Neural cell (in vitro differentiated cells): ENCODE measurements around the gene HERC2. TPM values are rescaled to one million over a fixed set of nuclear protein-coding genes. Genes with fewer than 3 reads are reported as not detected.

Experiments used
- H2AFZ ChIP-seq: fragments of 200-600, 300-800 bp; sonication (generic), shearing (Covaris generic); 2 replicates; pipeline ENCODE4 v1.6.0; 2014; ENCODE audit warnings: low read depth, mild to moderate bottlenecking, antibody characterized with exemption, low read length, moderate library complexity
- H3F3A ChIP-seq: fragments of 200-600 bp; shearing (Covaris generic); 2 replicates; pipeline ENCODE4 v1.6.1; 2016; ENCODE audit warnings: mild to moderate bottlenecking, moderate library complexity, mixed read lengths, antibody characterized with exemption, low read length; ENCODE audit not compliant: insufficient read depth, poor library complexity, severe bottlenecking
- H3K27ac ChIP-seq: fragments of 200-600, 300-800 bp; sonication (generic), shearing (Covaris generic); 2 replicates; pipeline ENCODE4 v1.5.1; 2014; ENCODE audit warnings: mild to moderate bottlenecking, low read length, moderate library complexity
- H3K27me3 ChIP-seq: fragments of 300-800, 200-600 bp; sonication (generic), shearing (Covaris generic); 2 replicates; pipeline ENCODE4 v1.6.0; 2014; ENCODE audit warnings: mild to moderate bottlenecking, low read depth, low read length, moderate library complexity; ENCODE audit not compliant: insufficient read depth
- H3K36me3 ChIP-seq: fragments of 300-800, 200-600 bp; sonication (generic), shearing (Covaris generic); 2 replicates; pipeline ENCODE4 v1.5.1; 2014; ENCODE audit warnings: mild to moderate bottlenecking, antibody characterized with exemption, low read length, moderate library complexity; ENCODE audit not compliant: insufficient read depth
- H3K4me2 ChIP-seq: fragments of 300-800, 200-600 bp; sonication (generic), shearing (Covaris generic); 2 replicates; pipeline ENCODE4 v1.6.0; 2014; ENCODE audit warnings: mild to moderate bottlenecking, low read length
- H3K4me3 ChIP-seq: fragments of 300-800, 200-600 bp; sonication (generic), shearing (Covaris generic); 2 replicates; pipeline ENCODE4 v1.5.1; 2014; ENCODE audit warnings: mild to moderate bottlenecking, low read length, moderate library complexity
- H3K79me2 ChIP-seq: fragments of 200-600 bp; shearing (Covaris generic); replicated peaks from 2 replicates; pipeline ENCODE4 v1.6.0; 2014; ENCODE audit warnings: mild to moderate bottlenecking, low read length, moderate library complexity; ENCODE audit not compliant: insufficient read depth
- H3K9ac ChIP-seq: fragments of 300-800, 200-600 bp; sonication (generic), shearing (Covaris generic); 2 replicates; pipeline ENCODE4 v1.6.1; 2016; ENCODE audit warnings: mild to moderate bottlenecking, low read length, mixed read lengths
- H3K9me2 ChIP-seq: fragments of 200-600 bp; shearing (Covaris generic); 2 replicates; pipeline ENCODE4 v1.6.1; 2016; ENCODE audit warnings: mild to moderate bottlenecking, low read length, mixed read lengths; ENCODE audit not compliant: insufficient read depth
- H3K9me3 ChIP-seq: fragments of 200-600, 300-800 bp; sonication (generic), shearing (Covaris generic); 2 replicates; pipeline ENCODE4 v1.6.1; 2016; ENCODE audit warnings: mild to moderate bottlenecking, mixed run types, low read length, moderate library complexity, mixed read lengths
- H4K20me1 ChIP-seq: fragments of 200-600 bp; shearing (Covaris generic); 2 replicates; pipeline ENCODE4 v1.6.1; 2016; ENCODE audit warnings: mild to moderate bottlenecking, mixed run types; ENCODE audit not compliant: insufficient read depth
- EP300 ChIP-seq: fragments of 450-650 bp; conservative IDR thresholded peaks from 2 replicates; pipeline ENCODE4 v1.6.1; 2014; ENCODE audit warnings: antibody characterized with exemption, mild to moderate bottlenecking, moderate library complexity; ENCODE audit not compliant: poor library complexity, severe bottlenecking
- EZH2 ChIP-seq: fragments of 200-600, 300-800 bp; shearing (Covaris generic), sonication (generic); IDR thresholded peaks from 2 replicates; pipeline ENCODE4 v1.6.1; 2014; ENCODE audit warnings: antibody characterized with exemption, low read length, borderline replicate concordance, mild to moderate bottlenecking; ENCODE audit not compliant: insufficient read depth, poor library complexity, severe bottlenecking
- MXI1 ChIP-seq: fragments of 450-650 bp; conservative IDR thresholded peaks from 2 replicates; pipeline ENCODE4 v1.6.1; 2014; ENCODE audit warnings: antibody characterized with exemption, mild to moderate bottlenecking; ENCODE audit not compliant: poor library complexity, severe bottlenecking
- POLR2AphosphoS5 ChIP-seq: IDR thresholded peaks from 2 replicates; pipeline ENCODE4 v1.6.1; 2012
- RAD21 ChIP-seq: fragments of 450-650 bp; conservative IDR thresholded peaks from 2 replicates; pipeline ENCODE4 v1.6.1; 2014; ENCODE audit warnings: antibody characterized with exemption, mild to moderate bottlenecking, moderate library complexity
- REST ChIP-seq: IDR thresholded peaks from 2 replicates; pipeline ENCODE4 v1.6.1; 2012; ENCODE audit warnings: borderline replicate concordance
- SMC3 ChIP-seq: fragments of 450-650 bp; conservative IDR thresholded peaks from 2 replicates; pipeline ENCODE4 v1.6.1; 2014; ENCODE audit warnings: antibody characterized with exemption, mild to moderate bottlenecking, moderate library complexity; ENCODE audit not compliant: poor library complexity
- TAF1 ChIP-seq: IDR thresholded peaks from 2 replicates; pipeline ENCODE4 v1.6.1; 2012; ENCODE audit warnings: low read depth
- polyA plus RNA-seq: library from polyadenylated mRNA; depleted of rRNA; stranded (reverse); fragments of >200 nt; gene quantifications from 2 replicates; pipeline ENCODE4 v1.2.3, GENCODE V29; 2014
- TF ChIP-seq, protein P1 (sequence below): fragments of 450-650 bp; IDR thresholded peaks from 2 replicates; pipeline ENCODE4 v1.5.1; 2014; ENCODE audit warnings: antibody characterized with exemption, mild to moderate bottlenecking, moderate library complexity; ENCODE audit not compliant: poor library complexity, severe bottlenecking

HERC2 gene
- polyA plus RNA-seq, 1 donor from 2014 or later: 47.3 TPM

- H2AFZ ChIP-seq: no peak overlapping the region
- H3K27ac ChIP-seq: no peak overlapping the region
- no peaks in the 10 kb centered on the region for H3K79me2 ChIP-seq
- H3F3A ChIP-seq: no peaks in the 10 kb centered on the region
- peaks cover 67% of the 10 kb centered on the region for H3K27me3 ChIP-seq
- no peak overlapping the region for H3K4me2 ChIP-seq
- TF ChIP-seq EP300: no peak
- TF ChIP-seq SMC3: no peak
- TF ChIP-seq RAD21: no peak
- TF ChIP-seq EZH2: no peak
- TF ChIP-seq REST: no peak
- TF ChIP-seq, protein P1, sequence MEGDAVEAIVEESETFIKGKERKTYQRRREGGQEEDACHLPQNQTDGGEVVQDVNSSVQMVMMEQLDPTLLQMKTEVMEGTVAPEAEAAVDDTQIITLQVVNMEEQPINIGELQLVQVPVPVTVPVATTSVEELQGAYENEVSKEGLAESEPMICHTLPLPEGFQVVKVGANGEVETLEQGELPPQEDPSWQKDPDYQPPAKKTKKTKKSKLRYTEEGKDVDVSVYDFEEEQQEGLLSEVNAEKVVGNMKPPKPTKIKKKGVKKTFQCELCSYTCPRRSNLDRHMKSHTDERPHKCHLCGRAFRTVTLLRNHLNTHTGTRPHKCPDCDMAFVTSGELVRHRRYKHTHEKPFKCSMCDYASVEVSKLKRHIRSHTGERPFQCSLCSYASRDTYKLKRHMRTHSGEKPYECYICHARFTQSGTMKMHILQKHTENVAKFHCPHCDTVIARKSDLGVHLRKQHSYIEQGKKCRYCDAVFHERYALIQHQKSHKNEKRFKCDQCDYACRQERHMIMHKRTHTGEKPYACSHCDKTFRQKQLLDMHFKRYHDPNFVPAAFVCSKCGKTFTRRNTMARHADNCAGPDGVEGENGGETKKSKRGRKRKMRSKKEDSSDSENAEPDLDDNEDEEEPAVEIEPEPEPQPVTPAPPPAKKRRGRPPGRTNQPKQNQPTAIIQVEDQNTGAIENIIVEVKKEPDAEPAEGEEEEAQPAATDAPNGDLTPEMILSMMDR: no peak
- TF ChIP-seq MXI1: no peak
- no peak for TF ChIP-seq TAF1
- TF ChIP-seq POLR2AphosphoS5: no peak
- no peaks in the 10 kb centered on the region for H4K20me1 ChIP-seq
- H3K36me3 ChIP-seq: no peaks in the 10 kb centered on the region
- no peaks in the 10 kb centered on the region for H3K9me3 ChIP-seq
- no peaks in the 10 kb centered on the region for H3K9me2 ChIP-seq
- H3K9ac ChIP-seq: no peak overlapping the region
- H3K4me3 ChIP-seq: no peak overlapping the region
Observed at GRCh38 chr15:28098360-28098765, 223.6 kb downstream of the HERC2 start.

DNA sequence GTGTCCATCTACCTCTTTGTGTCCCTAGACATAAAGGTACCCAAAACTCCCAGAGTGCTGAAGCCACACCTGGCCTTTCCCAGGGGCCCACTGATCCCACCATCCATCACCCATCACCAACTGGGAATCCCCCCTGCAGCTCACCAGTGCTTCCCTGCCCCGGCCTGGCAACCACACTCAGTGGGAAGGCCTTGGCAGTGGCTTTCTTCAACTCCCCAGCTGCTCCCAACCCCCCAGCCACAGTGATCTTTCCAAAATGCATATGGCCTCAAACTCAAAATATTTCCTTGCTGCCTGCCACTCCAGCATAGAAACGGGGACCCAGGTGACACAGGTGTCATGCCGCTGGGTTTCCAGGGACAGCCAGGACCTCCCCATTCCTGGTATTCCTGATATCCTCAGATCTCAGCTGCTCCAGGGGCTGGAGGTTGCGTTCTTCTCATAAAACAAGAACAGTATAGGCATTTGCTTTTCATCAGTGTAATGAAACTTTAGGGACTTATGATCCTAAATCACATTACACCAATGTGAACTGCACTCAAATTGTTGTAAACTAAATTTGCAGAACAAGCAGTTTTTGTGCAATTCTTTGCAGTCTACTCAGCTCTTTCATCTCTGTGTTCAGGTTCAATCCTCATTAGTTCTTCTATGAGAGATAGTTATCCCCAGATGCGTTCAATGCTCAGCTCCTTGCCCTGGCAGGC, 224.2 kb downstream of the HERC2 start:
- Histone ChIP-seq H3K9ac (no peak overlapping the region), H3K9me2 (no peaks in the 10 kb centered on the region), H3K4me2 (no peak overlapping the region), H3K36me3 (no peaks in the 10 kb centered on the region), H3K9me3 (no peaks in the 10 kb centered on the region), H3K79me2 (no peaks in the 10 kb centered on the region), H2AFZ (no peak overlapping the region), H3K4me3 (no peak overlapping the region), H3K27ac (no peak overlapping the region), H3K27me3 (peaks cover 67% of the 10 kb centered on the region), H4K20me1 (no peaks in the 10 kb centered on the region), H3F3A (no peaks in the 10 kb centered on the region)
- TF ChIP-seq EZH2: no peak
- no peak for TF ChIP-seq SMC3
- no peak for TF ChIP-seq TAF1
- TF ChIP-seq MXI1: no peak
- TF ChIP-seq POLR2AphosphoS5: no peak
- no peak for TF ChIP-seq EP300
- TF ChIP-seq, protein P1: no peak
- TF ChIP-seq REST: no peak
- TF ChIP-seq RAD21: no peak
